HepG2 (cell line): ENCODE results near the gene FCER1G. TPM values are rescaled to one million over a fixed set of nuclear protein-coding genes. Genes with fewer than 3 reads are reported as not detected.

Source experiments
- CCAR2 ChIP-seq: fragments of 200-400 bp; formaldehyde crosslinking; optimal IDR thresholded peaks from 2 replicates; pipeline ENCODE3; 2018; ENCODE audit warnings: low read depth, mild to moderate bottlenecking, low read length, moderate library complexity
- FOSL1 ChIP-seq: sonication (generic); formaldehyde crosslinking; IDR thresholded peaks from 2 replicates; pipeline ENCODE4 v1.9.0; 2021; ENCODE audit warnings: missing genetic modification reagents, borderline replicate concordance
- FOXC1 ChIP-seq: sonication (generic); formaldehyde crosslinking; IDR thresholded peaks from 2 replicates; pipeline ENCODE4 v1.8.0; 2022; ENCODE audit warnings: mild to moderate bottlenecking, missing genetic modification reagents, borderline replicate concordance
- FOXK1 ChIP-seq: sonication (generic); formaldehyde crosslinking; IDR thresholded peaks from 2 replicates; pipeline ENCODE4 v1.4.0; 2020; ENCODE audit warnings: low read depth, missing genetic modification reagents, borderline replicate concordance
- HNF1B ChIP-seq: sonication (generic); formaldehyde crosslinking; IDR thresholded peaks from 2 replicates; pipeline ENCODE4 v1.5.1; 2020; ENCODE audit warnings: mild to moderate bottlenecking, moderate library complexity, missing genetic modification reagents
- IRX3 ChIP-seq: sonication (generic); formaldehyde crosslinking; IDR thresholded peaks from 2 replicates; pipeline ENCODE4 v1.8.1; 2023; ENCODE audit warnings: mild to moderate bottlenecking, low read depth, missing genetic modification reagents, borderline replicate concordance
- NR3C1 ChIP-seq: sonication (generic); formaldehyde crosslinking; IDR thresholded peaks from 2 replicates; pipeline ENCODE4 v1.4.0; 2020; ENCODE audit warnings: missing genetic modification reagents
- PAXIP1 ChIP-seq: sonication (generic); formaldehyde crosslinking; conservative IDR thresholded peaks from 2 replicates; pipeline ENCODE4 v1.4.0; 2020; ENCODE audit warnings: mild to moderate bottlenecking, missing genetic modification reagents, moderate library complexity
- RORA ChIP-seq: sonication (generic); formaldehyde crosslinking; IDR thresholded peaks from 2 replicates; pipeline ENCODE4 v1.5.0; 2020; ENCODE audit warnings: mild to moderate bottlenecking, missing genetic modification reagents, moderate library complexity
- SALL2 ChIP-seq: sonication (generic); formaldehyde crosslinking; IDR thresholded peaks from 2 replicates; pipeline ENCODE4 v1.8.1; 2023; ENCODE audit warnings: mild to moderate bottlenecking, missing genetic modification reagents, inconsistent platforms
- SMARCC2 ChIP-seq: fragments of 450-650 bp; IDR thresholded peaks from 2 replicates; pipeline ENCODE4 v1.6.1; 2017; ENCODE audit warnings: antibody characterized with exemption, mild to moderate bottlenecking
- SPEN ChIP-seq: sonication (generic); formaldehyde crosslinking; IDR thresholded peaks from 2 replicates; pipeline ENCODE4 v1.5.1; 2020; ENCODE audit warnings: low read depth, mild to moderate bottlenecking, missing genetic modification reagents
- U2AF1 ChIP-seq: fragments of 200-400 bp; formaldehyde crosslinking; optimal IDR thresholded peaks from 2 replicates; pipeline ENCODE3; 2017; ENCODE audit warnings: mild to moderate bottlenecking, low read depth, low read length
- ZMAT3 ChIP-seq: sonication (generic); formaldehyde crosslinking; conservative IDR thresholded peaks from 2 replicates; pipeline ENCODE4 v1.7.0; 2021; ENCODE audit warnings: missing genetic modification reagents
- ZNF18 ChIP-seq: sonication (generic); formaldehyde crosslinking; IDR thresholded peaks from 2 replicates; pipeline ENCODE4 v1.8.0; 2022; ENCODE audit warnings: mild to moderate bottlenecking, missing genetic modification reagents; ENCODE audit not compliant: insufficient replicate concordance
- ZNF33A ChIP-seq: sonication (generic); formaldehyde crosslinking; IDR thresholded peaks from 2 replicates; pipeline ENCODE4 v1.5.1; 2020; ENCODE audit warnings: missing genetic modification reagents, mild to moderate bottlenecking, moderate library complexity, borderline replicate concordance
- ZNF414 ChIP-seq: sonication (generic); formaldehyde crosslinking; IDR thresholded peaks from 2 replicates; pipeline ENCODE4 v1.5.0; 2020; ENCODE audit warnings: missing genetic modification reagents
- ZNF614 ChIP-seq: IDR thresholded peaks from 2 replicates; pipeline ENCODE4 v1.6.1; 2018; ENCODE audit warnings: missing biosample characterization, missing genetic modification reagents, inconsistent platforms, borderline replicate concordance
- ZNF670 ChIP-seq: sonication (generic); formaldehyde crosslinking; IDR thresholded peaks from 2 replicates; pipeline ENCODE4 v1.8.0; 2022; ENCODE audit warnings: mild to moderate bottlenecking, missing genetic modification reagents, borderline replicate concordance
- ZNF7 ChIP-seq: IDR thresholded peaks from 2 replicates; pipeline ENCODE4 v1.6.1; 2016; ENCODE audit warnings: missing biosample characterization, missing genetic modification reagents
- ZNF878 ChIP-seq: sonication (generic); formaldehyde crosslinking; IDR thresholded peaks from 2 replicates; pipeline ENCODE4 v1.8.1; 2023; ENCODE audit warnings: mild to moderate bottlenecking, missing genetic modification reagents, moderate library complexity
- ZSCAN12 ChIP-seq: sonication (generic); formaldehyde crosslinking; IDR thresholded peaks from 2 replicates; pipeline ENCODE4 v1.9.0; 2021; ENCODE audit warnings: mild to moderate bottlenecking, missing genetic modification reagents
- polyA plus RNA-seq, 8 experiments: library from polyadenylated mRNA; depleted of rRNA in 3 of 8; stranded (reverse) in 7 of 8; unstranded in 1 of 8; fragments of >200 nt; fragmentation: Illumina TruSeq in 4 of 8; extraction: Trizol in 4 of 8; gene quantifications; 2 replicates each; pipeline versions ENCODE4 v1.2.1 to v1.2.3, GENCODE V29; 2011 to 2016; ENCODE audit warnings: low read depth in 4 of 8, missing spikeins in 1 of 8, mixed read lengths in 1 of 8; ENCODE audit not compliant: insufficient read depth in 1 of 8
- total RNA-seq, 5 experiments: library from RNA; depleted of rRNA; stranded (reverse); fragments of >200 nt; fragmentation: Illumina TruSeq; extraction: Trizol; gene quantifications; 2 replicates each; pipeline ENCODE4 v1.2.3, GENCODE V29; 2016; ENCODE audit warnings: low read depth in 1 of 5

FCER1G gene
- total and polyA plus RNA-seq, 2 of the 13 experiments (the other 11 are each of a cell fraction or from before 2014, with no cell fraction given), result 1.3 to 6.4 TPM

- TF ChIP-seq ZNF670, result no peak
- 0 out of 2 replicates have a peak, but pooled peaks have one; percentile 43 for TF ChIP-seq ZNF878 (CRISPR knock-in tag)
- no peak for TF ChIP-seq PAXIP1 (CRISPR knock-in tag)
- TF ChIP-seq ZMAT3 (CRISPR knock-in tag), result no peak
- TF ChIP-seq ZSCAN12 (CRISPR knock-in tag), result no peak
- TF ChIP-seq ZNF414 (CRISPR knock-in tag), result 0 out of 2 replicates have a peak, but pooled peaks have one; percentile 18
- TF ChIP-seq ZNF18 (CRISPR knock-in tag), result no peak
- TF ChIP-seq ZNF7 (CRISPR knock-in tag), result no peak
- TF ChIP-seq SPEN (CRISPR knock-in tag), result no peak
- TF ChIP-seq CCAR2, result no peak
- no peak for TF ChIP-seq U2AF1
- TF ChIP-seq SALL2, result 0 out of 2 replicates have a peak, but pooled peaks have one; percentile 41
- no peak for TF ChIP-seq FOXK1
- no peak for TF ChIP-seq SMARCC2
- 0 out of 2 replicates have a peak, but pooled peaks have one; percentile 21 for TF ChIP-seq FOSL1 (CRISPR knock-in tag)
- TF ChIP-seq NR3C1, result no peak
- no peak for TF ChIP-seq RORA
- TF ChIP-seq IRX3 (CRISPR knock-in tag), result no peak
- TF ChIP-seq ZNF33A (CRISPR knock-in tag), result no peak
- no peak for TF ChIP-seq HNF1B (CRISPR knock-in tag)
- no peak for TF ChIP-seq ZNF614 (CRISPR knock-in tag)
- TF ChIP-seq FOXC1 (CRISPR knock-in tag), result no peak
These were observed 4.2 kb downstream of the FCER1G start (continued) for GRCh38 chr1:161219078-161219892.
